HG02870 (cell line): ENCODE results near the gene NBEA.
A peak's percentile ranks its signal among the peaks of the same experiment; 100 is the strongest.

ENCODE experiments used
- ATAC-seq: cut with Tn5 transposase; IDR thresholded peaks from one replicate; pipeline ENCODE4 v1.9.1; 2021; ENCODE audit warnings: mild to moderate bottlenecking, moderate library complexity; ENCODE audit not compliant: unreplicated experiment

The NBEA gene

DNA sequence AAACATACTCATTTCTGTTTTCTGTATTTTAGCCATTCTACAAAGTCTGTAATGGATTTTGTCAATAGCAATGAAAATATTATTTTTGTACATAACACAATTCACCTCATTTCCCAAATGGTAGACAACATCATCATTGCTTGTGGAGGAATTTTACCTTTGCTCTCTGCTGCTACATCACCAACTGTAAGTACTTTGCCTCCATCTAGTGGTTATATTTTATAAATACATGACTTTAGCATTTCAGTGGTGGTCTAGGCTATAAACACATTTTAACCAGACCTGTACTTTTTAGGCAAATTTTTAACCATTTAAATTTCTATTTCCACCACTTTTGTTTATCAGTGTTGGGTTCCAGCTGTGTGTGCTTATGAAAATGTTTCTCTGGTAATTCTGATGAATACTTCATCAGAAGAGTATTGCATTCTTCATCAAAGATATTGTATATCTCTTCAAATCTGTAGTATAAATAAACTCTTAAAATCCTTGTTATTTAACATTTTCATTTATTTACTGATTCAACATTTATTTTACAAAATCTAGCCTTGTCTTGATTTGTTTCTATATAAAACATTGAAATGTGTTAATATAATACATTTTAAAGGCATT, 222.4 kb downstream of the NBEA start:
- peak; percentile 60 for ATAC-seq

DNA sequence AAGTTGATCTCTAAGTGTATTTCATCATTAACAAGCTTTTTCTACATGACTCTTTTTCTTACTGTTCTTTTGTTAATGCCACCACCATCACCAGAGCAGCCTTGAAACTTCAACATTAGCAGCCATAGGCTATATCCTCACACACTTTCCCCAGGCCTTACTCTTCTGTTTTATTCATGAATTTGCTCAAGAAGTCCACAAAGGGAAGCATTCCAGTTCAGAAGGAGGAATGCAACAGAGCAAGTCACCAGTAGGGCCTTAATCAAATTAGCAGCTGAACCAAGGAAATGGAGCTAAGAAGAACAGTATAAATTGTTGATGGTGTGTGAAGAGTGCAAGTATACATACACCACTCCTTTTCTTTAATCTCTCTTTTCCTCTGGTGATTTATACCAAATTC, 223.1 kb downstream of the NBEA start:
- ATAC-seq, result no peak

DNA sequence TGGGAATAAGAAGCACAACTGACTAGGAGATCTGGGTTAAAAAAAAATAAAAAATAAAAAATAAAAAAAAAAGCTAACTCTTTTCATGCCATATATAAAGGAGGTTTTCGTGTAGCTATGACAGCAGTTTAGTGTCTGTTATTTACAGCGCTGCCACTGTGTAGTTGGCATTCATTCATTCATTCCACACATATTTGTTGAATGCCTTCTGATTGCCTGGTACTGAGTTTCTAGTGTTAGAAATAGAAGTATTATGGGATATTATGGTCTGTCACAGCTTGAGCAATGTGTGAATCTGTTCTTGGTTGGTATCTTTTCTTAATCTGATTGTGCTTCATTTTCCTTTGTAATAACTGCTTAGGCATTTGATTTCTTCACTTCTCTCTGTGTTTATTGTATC, 237.4 kb downstream of the NBEA start:
- no peak for ATAC-seq

DNA sequence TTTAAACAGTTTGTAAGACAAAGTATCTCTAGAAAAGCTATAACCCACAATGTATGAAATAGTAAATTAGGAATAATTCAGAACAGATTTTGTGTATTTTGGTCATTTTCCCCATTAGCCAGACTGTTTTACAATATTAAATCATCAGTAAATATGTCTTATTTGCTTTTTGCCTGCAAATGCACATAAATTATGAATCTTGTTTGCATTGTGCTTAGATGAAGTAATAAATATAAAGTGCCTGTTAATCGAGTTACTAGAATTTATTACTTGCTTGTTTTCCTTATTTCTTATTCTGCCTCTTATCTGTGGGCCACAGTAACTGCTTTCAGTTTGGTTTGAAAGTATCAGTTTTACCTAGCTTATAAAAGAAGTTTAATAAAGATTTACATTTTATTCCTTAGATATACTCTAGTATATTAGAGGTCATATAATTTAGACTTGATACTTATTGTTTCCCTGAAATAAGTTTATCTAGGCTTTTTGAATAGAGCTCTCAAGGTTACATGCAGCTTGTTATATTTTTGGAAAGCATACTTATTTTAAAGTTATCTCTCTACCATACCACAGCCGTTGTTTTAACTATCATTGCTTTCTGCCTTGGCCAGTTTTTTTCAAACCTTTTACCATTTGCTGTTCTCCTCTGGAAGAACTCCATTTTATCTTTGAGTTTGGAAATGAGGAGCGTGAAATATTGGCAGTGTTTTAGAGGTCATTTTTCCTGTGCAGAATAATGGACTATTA, 238.0 kb downstream of the NBEA start:
- no peak for ATAC-seq

DNA sequence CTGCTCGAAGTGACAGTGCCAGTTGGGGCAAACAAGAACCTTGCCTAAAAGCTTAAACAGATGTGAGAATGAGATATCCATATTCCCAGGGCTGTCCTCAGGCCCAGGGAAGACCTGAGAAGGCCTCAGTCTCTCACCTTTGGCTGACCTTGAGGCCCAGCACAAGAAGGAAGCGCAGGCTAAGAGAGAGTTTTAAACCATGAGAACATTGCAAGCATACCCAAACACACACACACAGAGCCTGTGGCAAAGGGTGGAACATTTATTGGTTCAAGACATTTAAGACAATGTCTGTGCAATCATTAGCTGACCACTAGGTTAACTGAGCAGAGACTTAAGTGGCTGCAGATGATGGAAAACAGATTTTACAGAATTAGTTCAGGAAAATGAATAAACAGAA, 248.2 kb downstream of the NBEA start:
- ATAC-seq, result no peak

DNA sequence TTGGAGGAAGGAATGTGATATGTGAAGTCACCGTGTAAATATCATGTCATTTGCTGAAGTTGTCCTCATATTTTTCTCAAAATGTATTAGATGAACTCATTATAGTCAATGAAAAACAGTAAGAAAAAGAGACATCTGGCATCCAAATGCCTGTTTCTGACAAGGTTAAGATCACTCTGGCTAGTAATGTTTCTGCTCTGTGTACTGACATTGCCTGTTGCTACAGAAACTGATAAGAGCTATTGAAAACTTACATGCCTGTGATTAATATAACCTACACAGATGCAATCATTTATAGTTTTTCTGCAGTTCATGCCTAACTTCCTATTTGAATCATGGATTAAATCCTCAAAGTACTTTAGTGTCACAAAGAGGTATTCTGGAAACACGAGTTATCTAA, 249.8 kb downstream of the NBEA start:
- no peak for ATAC-seq

DNA sequence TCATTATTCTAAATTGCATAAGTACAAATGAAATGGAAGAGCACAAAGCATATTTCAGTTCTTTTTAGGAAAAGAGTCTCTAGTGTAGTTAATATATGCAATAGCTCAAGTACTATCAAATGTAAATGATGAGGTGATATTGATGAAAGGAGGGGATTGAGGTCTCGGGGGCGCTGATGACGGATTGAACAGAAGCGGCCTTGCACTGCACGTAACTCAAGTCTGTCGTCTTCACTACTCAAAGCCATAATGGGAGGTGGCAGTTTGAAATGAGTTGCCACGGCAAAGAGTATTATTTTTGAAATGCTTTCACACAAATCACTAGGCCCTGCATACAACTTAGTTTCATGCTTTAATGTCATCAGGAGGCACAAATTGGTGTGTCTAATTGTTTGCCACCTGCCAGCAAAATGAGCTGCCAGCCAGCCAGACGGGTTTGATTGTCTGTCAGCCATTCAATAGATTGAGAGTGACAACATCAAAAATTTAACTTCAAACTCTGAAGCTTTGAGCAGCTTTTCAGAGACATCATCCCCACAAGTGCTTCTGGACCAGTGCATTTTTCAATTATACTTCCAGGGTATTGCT, 256.6 kb downstream of the NBEA start:
- ATAC-seq, result no peak

DNA sequence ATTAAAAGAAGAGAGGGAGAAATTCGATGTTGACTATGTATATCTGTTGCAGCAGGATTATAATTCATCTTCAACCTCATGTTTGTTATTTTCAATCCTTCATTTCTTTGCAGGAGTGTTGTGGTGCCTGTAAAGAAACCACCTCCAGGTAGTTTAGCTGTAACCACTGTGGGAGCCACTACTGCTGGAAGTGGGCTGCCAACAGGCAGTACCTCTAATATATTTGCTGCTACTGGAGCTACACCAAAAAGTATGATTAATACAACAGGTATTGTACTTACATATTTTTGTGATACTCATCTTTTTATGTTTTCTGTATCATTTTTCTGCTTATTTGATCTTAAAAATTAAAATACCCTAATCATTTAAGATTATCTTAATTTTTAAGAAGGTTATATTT, 266.5 kb downstream of the NBEA start:
- no peak for ATAC-seq

DNA sequence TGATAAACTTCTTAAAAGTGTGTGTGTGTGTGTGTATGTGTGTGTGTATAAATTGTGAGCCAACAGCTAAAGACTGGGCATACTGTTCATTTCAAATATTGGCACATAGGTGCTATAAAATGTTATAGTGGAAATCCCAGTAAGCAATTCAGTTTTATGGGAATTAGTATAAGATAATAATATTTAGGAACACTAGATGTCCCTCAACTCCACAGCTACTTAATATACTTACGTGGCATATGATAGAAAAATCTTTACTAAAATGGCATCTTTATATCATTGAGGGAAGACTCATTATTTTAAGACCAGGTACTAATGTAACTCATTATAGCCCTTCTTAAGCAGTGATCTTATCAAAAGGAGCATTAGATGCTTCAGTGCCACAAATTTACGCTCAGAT, 268.2 kb downstream of the NBEA start:
- no peak for ATAC-seq

DNA sequence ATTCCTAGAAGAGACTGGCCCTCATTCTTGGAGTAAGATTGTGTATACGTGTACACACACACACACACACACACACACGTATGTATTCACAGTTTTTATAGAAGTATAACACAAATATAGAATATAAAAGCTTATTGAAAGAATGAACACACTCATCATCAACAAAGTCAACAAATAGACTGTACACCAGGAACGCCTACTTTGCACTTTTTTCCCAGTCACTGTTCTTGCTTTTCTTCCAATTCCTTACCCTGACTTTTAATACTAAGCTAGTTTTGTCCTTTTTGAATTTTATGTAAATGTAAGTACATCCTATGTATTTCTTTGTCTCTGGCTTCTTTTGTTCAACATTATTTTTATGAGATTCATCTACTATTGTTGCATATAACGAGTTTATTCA, 269.9 kb downstream of the NBEA start:
- ATAC-seq, result no peak

DNA sequence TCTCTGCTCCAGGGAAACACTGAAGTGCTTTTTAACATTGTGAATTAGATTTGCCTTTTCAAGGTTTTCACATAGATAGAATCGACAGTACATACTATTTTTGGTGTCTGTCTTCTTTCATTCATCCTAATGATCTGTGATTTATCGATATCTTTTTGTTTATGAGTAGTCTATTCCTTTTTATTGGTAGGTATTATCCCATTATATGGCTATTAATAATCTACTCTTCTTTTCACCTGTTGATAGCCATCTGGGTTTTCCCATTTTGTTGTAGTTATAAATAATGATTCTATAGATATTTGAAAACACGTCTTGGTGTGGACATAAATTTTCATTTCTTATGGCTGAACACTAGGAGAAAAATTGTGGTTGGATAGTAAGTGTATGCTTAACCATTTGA, 271.8 kb downstream of the NBEA start:
- no peak for ATAC-seq

DNA sequence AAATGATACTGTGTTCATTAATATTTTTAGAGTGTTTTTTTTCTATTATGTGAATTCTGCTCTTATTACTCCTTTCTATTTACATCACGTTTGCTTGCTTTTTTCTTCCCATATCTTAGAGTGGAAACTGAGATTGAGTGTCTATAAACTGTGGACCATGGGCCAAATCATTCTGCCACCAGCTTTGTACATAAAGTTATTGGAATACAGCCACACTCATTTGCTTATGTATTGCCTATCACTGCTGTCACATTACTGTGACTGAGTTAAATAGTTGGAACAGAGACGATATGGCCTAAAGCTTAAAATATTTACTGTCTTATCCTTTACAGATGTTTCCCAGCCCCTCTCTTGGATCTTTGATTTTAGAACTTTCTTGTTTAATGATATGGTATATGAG, 274.1 kb downstream of the NBEA start:
- no peak for ATAC-seq

DNA sequence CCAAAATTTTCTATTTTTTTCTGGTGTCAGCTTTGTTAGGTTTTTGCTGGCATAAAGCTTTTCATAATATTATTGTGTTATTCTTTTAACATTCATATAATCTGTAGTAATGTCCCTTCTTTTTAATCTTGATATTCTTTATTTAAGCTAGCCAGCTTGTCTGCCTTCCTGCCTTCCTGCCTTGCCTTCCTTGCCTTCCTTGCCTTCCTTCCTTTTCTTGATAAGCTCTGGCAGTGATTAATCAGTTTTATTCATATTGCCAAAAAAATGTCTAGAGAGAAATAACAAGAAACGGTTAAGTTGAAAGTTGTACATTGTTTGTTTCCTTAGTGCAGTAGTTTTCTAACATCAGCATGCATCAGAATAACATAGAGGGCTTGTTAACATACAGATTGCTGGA, 277.0 kb downstream of the NBEA start:
- ATAC-seq, result no peak

DNA sequence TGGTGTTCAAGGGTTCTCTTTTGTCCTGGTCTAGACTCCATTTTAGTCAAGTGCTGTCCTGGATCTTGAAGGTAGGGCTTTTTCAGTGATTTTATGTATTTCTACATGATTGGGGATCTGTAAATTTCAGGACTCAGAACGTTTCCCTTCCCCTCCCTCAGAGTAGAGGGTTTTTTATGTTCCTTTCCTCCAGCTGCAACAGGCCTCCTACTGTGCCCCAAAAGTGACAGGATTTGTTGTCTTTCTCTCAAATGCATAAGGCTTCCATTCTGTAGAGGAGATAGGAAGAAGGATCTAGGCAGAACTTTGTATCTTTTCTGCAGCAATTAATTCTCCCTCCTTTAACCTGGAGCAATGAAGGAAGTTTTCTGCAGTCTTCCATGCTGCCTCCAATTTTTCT, 283.1 kb downstream of the NBEA start:
- ATAC-seq, result no peak

DNA sequence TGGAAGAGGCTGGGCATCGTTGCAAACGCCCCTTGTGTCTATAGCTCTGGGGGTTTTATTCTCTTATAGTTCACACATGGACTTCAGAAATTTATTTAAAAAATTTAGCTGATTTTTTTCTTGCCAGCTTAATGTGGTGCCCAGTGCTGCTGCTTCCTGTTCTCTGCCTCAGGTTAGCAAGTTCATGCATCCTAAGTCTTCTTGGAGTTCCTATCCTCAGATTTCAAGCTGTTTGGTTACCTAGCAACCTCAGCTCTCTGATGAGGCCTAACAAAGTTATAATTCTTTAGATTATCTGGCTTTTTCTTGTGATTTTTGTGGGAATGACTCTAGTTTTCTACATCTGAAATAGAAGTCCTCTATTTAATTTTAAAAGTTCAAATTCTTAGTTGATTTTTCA, 283.5 kb downstream of the NBEA start:
- ATAC-seq, result no peak

DNA sequence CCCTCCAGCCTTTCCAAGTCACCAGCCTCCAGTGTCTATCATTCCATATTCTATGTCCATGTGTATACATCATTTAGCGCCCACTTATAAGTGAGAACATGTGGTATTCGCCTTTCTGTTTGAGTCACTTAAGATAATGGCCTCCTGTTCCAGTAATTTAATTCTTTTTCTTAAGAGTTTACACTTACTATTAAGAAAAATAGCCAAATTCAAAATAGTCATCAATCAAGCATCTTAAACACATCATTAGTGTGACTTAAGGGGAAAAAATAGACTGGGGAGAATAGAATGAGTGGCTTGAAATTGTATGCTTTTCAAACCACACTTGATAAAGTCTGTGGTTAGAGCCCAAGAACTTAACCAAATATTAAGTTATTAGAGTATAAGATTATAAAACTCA, 286.5 kb downstream of the NBEA start:
- ATAC-seq, result no peak

DNA sequence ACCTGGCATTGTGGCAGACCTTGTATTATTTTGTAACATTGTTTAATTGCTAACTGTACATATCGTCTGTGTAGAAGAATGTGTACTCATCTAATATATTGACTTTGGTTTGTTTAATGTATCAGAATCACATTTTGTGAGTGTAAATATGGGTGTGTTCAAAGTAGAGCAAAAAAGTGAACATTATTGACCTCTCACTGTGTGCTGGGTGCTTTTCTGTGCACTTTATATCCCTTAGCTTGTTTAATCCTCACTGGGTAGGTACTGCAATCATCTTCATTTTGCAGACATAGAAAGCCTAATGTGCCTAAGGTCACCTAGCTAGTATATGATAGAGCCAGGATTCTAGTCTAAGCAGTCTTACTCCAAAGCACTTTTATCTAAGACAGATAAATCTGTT, 289.4 kb downstream of the NBEA start:
- ATAC-seq, result no peak

DNA sequence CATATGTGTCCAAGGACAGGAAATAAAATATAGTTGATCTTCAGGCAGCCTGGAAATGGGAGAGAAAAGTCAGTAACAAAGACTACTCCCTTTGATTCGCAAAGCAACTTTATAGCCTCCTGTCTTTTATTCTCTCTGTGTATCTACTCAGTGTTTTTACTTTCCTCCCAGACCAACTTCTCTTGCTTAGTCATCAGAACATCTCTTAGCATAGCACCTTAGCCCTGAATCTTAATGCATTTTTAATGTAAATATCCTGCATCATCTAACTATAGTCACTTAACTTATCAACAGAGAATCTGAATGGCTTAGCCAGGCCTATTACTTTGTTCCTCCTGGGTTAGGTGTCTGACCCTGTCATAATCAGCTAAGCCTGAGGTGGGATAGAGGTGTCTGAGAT, 296.2 kb downstream of the NBEA start:
- ATAC-seq, result no peak

DNA sequence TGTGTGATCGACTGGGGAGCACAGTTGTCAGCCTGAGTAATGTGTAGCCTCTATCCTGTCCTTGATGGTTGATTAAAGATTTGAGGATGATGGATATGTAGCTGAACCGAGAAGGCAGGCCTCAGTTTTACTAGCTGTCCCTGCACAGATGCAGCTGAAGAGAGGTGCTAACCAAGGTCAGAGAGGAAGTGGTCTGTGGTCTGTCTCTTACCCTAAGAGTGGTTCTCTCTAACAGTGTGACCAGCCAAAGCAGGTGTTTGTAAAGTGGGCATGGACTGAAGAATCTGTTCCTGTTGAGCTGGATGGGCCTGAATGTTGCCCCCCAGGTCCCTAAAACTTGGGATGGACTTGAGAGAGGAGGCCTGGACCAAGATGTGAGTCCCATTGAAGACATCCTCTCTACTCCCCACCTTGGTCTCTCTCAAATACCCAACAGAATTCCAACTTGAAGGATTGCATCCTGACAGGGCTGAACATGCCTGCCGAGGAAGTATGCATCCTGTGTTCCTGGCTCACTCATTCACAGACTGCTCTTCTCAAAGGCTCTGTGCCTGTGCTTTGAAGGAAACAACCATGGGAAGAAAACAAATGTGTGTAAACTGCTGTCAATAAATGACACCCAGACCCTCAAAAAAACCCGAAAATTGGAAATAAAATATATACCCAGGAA, 310.6 kb downstream of the NBEA start:
- peak; percentile 87 for ATAC-seq

DNA sequence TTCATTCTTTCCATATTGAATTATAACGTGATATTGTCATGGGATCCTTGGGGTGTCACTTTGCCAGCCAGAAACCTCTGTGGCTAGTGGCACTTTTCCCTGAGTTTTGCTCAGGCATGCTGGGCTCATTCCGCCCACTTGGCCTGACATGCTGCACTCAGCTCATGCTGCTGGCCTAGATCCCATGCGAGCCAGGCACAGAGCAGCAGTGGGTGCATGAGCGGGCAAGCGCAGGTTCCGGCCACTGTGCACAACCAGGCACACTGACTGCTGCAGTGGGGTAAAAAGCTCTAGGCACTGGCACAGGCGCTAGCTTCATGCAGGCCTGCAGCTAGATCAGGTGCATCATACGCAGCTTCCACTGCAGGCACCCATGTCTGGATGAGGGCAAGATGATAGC, 313.2 kb downstream of the NBEA start:
- no peak for ATAC-seq

DNA sequence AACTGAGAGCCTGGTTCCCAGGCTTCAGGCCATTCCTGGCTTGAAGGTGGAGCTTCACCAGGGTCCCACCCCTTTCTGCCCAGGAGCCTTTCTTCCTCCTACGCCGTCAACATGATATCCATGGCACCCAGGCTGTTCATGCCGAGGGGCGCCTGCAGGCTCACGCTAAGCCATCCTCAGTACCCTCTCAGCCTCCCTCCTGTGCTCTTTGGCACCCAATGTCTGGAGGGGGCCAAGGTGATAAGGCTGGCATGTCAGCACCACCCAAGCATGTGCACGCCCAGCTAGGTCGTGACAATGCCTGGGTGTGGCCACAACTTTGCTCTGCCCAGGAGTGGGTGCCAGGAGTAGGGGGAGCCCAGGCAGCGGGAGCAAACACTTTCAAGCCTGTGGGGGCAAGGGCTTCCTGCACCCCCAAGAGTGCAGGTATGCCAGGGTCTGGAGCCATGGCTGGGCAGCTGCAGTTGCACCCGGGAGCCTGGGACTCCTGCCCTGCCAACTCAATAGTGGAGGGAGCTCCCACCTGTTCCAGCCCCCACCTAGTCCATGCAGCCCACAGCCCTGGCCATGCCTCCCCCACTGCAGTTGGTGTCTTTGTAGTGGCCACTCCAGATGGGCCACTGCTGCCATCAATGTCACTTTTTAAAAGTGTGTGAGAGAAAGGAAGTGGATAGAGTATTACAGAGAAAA, 314.5 kb downstream of the NBEA start:
- no peak for ATAC-seq
